Testis (tissue), 2 donors: ENCODE data around the gene TTC23L.

ENCODE experiments used
- POLR2A ChIP-seq: fragments of 450-650 bp; IDR thresholded peaks from one replicate; pipeline ENCODE4 v1.6.1; 2017; ENCODE audit warnings: antibody characterized with exemption, mild to moderate bottlenecking, moderate library complexity
- TF ChIP-seq, protein P1 (sequence below), 3 experiments: fragments of 450-650 bp in 2 of 3; fragments of 200-600 bp in 1 of 3; sonication (generic) in 1 of 3; IDR thresholded peaks; one replicate each; pipeline ENCODE4 v1.5.1; 2016 to 2019; ENCODE audit warnings: antibody characterized with exemption in 3 of 3, mild to moderate bottlenecking in 2 of 3, moderate library complexity in 1 of 3

GRCh38 chr5:34847552-34847951 lies 8.6 kb downstream of the TTC23L start:
- TF ChIP-seq, protein P1, sequence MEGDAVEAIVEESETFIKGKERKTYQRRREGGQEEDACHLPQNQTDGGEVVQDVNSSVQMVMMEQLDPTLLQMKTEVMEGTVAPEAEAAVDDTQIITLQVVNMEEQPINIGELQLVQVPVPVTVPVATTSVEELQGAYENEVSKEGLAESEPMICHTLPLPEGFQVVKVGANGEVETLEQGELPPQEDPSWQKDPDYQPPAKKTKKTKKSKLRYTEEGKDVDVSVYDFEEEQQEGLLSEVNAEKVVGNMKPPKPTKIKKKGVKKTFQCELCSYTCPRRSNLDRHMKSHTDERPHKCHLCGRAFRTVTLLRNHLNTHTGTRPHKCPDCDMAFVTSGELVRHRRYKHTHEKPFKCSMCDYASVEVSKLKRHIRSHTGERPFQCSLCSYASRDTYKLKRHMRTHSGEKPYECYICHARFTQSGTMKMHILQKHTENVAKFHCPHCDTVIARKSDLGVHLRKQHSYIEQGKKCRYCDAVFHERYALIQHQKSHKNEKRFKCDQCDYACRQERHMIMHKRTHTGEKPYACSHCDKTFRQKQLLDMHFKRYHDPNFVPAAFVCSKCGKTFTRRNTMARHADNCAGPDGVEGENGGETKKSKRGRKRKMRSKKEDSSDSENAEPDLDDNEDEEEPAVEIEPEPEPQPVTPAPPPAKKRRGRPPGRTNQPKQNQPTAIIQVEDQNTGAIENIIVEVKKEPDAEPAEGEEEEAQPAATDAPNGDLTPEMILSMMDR (IDR thresholded peaks at IDR 0.05) = no peak
- no peak for TF ChIP-seq POLR2A
